GM18861 (cell line): Measurements from ENCODE around the gene IFNK.

Experiments used
- ATAC-seq: cut with Tn5 transposase; IDR thresholded peaks from one replicate; pipeline ENCODE4 v1.9.1; 2021; ENCODE audit not compliant: unreplicated experiment

IFNK gene

DNA sequence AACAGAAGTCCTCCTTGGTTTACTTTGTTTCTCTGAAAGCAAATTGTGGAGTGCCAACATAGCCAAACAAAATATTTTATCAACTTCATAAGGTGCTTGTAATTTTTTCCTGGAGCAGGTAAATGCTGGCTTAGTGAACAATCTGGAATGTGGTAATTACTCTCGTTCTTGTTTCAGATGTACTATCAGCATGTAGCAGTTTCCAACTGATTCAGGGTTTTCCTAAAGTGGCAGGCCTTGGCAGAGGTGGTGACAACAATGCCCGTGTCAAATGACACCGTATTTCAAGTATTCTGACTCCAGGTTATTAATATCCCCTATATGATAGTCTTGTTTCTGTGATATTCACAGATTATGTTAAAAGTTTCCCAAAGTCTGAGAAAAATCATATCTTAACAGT, 48.0 kb downstream of the IFNK start:
- no peak for ATAC-seq

DNA sequence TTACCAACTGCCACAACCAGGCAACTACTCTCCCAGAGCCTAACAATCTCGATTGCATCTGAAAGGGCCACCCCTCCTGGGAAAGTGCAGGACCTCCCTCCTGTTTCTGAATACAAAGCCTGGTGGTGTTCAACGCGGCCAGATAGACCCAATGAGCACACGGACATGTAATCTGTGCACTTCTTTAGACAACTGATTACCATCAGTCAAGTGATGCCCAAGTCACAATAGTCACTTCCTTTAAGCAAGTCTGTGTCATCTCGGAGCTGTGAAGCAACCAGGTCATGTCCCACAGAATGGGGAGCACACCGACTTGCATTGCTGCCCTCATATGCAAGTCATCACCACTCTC, 48.5 kb downstream of the IFNK start:
- peak; percentile 43 for ATAC-seq

- peak; percentile 44 for ATAC-seq
Observed at GRCh38 chr9:27572918-27573633, 49.0 kb downstream of the IFNK start, which contains the start of gene C9orf72. C9orf72 (minus strand) TSS chr9:27573481; CDS start chr9:27567120, 6,361 bp downstream.

DNA sequence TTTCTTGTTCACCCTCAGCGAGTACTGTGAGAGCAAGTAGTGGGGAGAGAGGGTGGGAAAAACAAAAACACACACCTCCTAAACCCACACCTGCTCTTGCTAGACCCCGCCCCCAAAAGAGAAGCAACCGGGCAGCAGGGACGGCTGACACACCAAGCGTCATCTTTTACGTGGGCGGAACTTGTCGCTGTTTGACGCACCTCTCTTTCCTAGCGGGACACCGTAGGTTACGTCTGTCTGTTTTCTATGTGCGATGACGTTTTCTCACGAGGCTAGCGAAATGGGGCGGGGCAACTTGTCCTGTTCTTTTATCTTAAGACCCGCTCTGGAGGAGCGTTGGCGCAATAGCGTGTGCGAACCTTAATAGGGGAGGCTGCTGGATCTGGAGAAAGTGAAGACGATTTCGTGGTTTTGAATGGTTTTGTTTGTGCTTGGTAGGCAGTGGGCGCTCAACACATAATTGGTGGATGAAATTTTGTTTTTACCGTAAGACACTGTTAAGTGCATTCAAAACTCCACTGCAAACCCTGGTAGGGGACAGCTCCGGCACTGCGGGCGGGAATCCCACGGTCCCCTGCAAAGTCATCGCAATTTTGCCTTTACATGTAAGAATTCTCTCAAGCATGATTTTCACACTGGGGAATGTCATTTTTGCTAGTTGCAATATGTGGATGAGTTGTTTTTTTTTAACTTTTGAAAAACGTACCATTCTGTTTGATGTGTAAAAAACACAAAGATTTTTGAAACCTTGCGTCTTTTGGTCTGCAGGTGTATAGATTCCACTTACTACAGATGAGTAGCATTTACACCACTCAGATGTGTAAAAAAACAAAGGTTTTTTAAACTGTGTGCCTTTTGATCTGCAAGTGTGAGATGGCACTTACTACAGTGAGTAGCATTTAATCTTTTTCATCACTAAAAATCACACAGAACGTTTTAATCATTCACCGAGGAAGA, 49.8 kb downstream of the IFNK start:
- ATAC-seq, result peak; percentile 80
